GM19438 (cell line): Measurements from ENCODE around the gene DUOX2.
"Not testable (repeated sequence)": the region's sequence is repeated elsewhere in the genome, so short reads cannot be mapped to it uniquely, and the experiment has no call there.

ENCODE experiments used
- ATAC-seq: cut with Tn5 transposase; IDR thresholded peaks from one replicate; pipeline ENCODE4 v1.9.1; 2021; ENCODE audit warnings: low read depth; ENCODE audit not compliant: unreplicated experiment

Gene DUOX2

GRCh38 chr15:45120081-45120972, 6.4 kb upstream of the DUOX2 start:
- ATAC-seq: no peak

- no peak for ATAC-seq
Measured at GRCh38 chr15:45118996-45119395, 5.0 kb upstream of the DUOX2 start.

- ATAC-seq: peak; percentile 66
Measured at GRCh38 chr15:45118131-45118588, 4.2 kb upstream of the DUOX2 start.

- no peak for ATAC-seq
Measured at GRCh38 chr15:45117308-45118130, 3.5 kb upstream of the DUOX2 start.

- no peak for ATAC-seq
Measured at GRCh38 chr15:45116482-45117307, 2.7 kb upstream of the DUOX2 start.

GRCh38 chr15:45116006-45116481, 2.1 kb upstream of the DUOX2 start:
- ATAC-seq: no peak

GRCh38 chr15:45115312-45115820, 1.4 kb upstream of the DUOX2 start:
- ATAC-seq: no peak

- no peak for ATAC-seq
Measured at GRCh38 chr15:45114751-45115085, 746 bp upstream of the DUOX2 start.

- ATAC-seq: no peak
Measured at GRCh38 chr15:45113380-45113990, 487 bp downstream of the DUOX2 start.

GRCh38 chr15:45112591-45113379, 1.2 kb downstream of the DUOX2 start:
- ATAC-seq: no peak

- no peak for ATAC-seq
Measured at GRCh38 chr15:45112143-45112590, 1.8 kb downstream of the DUOX2 start.

GRCh38 chr15:45111390-45112142, 2.4 kb downstream of the DUOX2 start:
- no peak for ATAC-seq

- ATAC-seq: no peak
Measured at GRCh38 chr15:45110256-45110820, 3.6 kb downstream of the DUOX2 start.

- ATAC-seq: no peak
Measured at GRCh38 chr15:45107941-45108630, 5.9 kb downstream of the DUOX2 start.

- ATAC-seq: no peak
Measured at GRCh38 chr15:45106002-45106790, 7.8 kb downstream of the DUOX2 start.

- no peak for ATAC-seq
Measured at GRCh38 chr15:45105586-45105985, 8.4 kb downstream of the DUOX2 start.

GRCh38 chr15:45104170-45104569, 9.8 kb downstream of the DUOX2 start:
- ATAC-seq: not testable (repeated sequence)
